DND-41 (cell line): ENCODE data around the gene PLXNA4.

ENCODE experiments used
- ATAC-seq: fragments of 200-7000 bp; cut with Tn5 transposase; 3 replicates; pipeline ENCODE4 v1.9.1; 2021; ENCODE audit warnings: low read depth; ENCODE audit not compliant: insufficient read depth
- DNase-seq: peaks from one replicate; pipeline ENCODE4 v3.0.0-alpha.2; 2020
- H2AFZ ChIP-seq: 2 replicates; pipeline ENCODE4 v1.6.0; 2012; ENCODE audit warnings: low read depth, low read length
- H3K27ac ChIP-seq: 2 replicates; pipeline ENCODE4 v1.5.1; 2012; ENCODE audit warnings: low read length, inconsistent platforms
- H3K27me3 ChIP-seq: fragments of 200-600 bp; sonication (generic); 2 replicates; pipeline ENCODE4 v1.6.0; 2012; ENCODE audit warnings: low read length, mild to moderate bottlenecking, inconsistent platforms; ENCODE audit not compliant: insufficient read depth, poor library complexity
- H3K36me3 ChIP-seq: 2 replicates; pipeline ENCODE4 v1.5.1; 2012; ENCODE audit warnings: low read length, inconsistent platforms; ENCODE audit not compliant: insufficient read depth
- H3K4me1 ChIP-seq: 2 replicates; pipeline ENCODE4 v1.5.1; 2012; ENCODE audit warnings: mild to moderate bottlenecking, low read length; ENCODE audit not compliant: insufficient read depth
- H3K4me2 ChIP-seq: 2 replicates; pipeline ENCODE4 v1.6.0; 2012; ENCODE audit warnings: mild to moderate bottlenecking, moderate library complexity, low read length, inconsistent platforms; ENCODE audit not compliant: insufficient read depth
- H3K4me3 ChIP-seq, 2 experiments: fragments of 200-600 bp in 1 of 2; shearing (Covaris generic) in 1 of 2; 2 replicates each; pipeline ENCODE4 v1.5.1; 2012 to 2016; ENCODE audit warnings: inconsistent platforms in 2 of 2, low read length in 2 of 2, mild to moderate bottlenecking in 2 of 2, low read depth in 1 of 2, moderate library complexity in 1 of 2
- H3K79me2 ChIP-seq: 2 replicates; pipeline ENCODE4 v1.6.0; 2012; ENCODE audit warnings: low read length, inconsistent platforms; ENCODE audit not compliant: insufficient read depth
- H3K9ac ChIP-seq: 2 replicates; pipeline ENCODE4 v1.6.0; 2012; ENCODE audit warnings: low read depth, mild to moderate bottlenecking, inconsistent platforms, low read length, moderate library complexity
- H3K9me3 ChIP-seq: 2 replicates; pipeline ENCODE4 v1.5.1; 2012; ENCODE audit warnings: low read length, moderate library complexity, mild to moderate bottlenecking, inconsistent platforms; ENCODE audit not compliant: insufficient read depth, severe bottlenecking
- H4K20me1 ChIP-seq: 2 replicates; pipeline ENCODE4 v1.6.0; 2012; ENCODE audit warnings: low read length; ENCODE audit not compliant: insufficient read depth
- EZH2 ChIP-seq: IDR thresholded peaks from 3 replicates; pipeline ENCODE4 v1.6.1; 2012; ENCODE audit warnings: borderline replicate concordance, low read depth, mild to moderate bottlenecking, moderate library complexity, low read length, inconsistent platforms; ENCODE audit not compliant: severe bottlenecking
- TF ChIP-seq, protein P1 (sequence below): IDR thresholded peaks from 2 replicates; pipeline ENCODE4 v1.5.1; 2012; ENCODE audit warnings: borderline replicate concordance, low read length, moderate library complexity, mild to moderate bottlenecking; ENCODE audit not compliant: poor library complexity, severe bottlenecking; ENCODE audit errors: extremely low read depth

PLXNA4 gene

DNA sequence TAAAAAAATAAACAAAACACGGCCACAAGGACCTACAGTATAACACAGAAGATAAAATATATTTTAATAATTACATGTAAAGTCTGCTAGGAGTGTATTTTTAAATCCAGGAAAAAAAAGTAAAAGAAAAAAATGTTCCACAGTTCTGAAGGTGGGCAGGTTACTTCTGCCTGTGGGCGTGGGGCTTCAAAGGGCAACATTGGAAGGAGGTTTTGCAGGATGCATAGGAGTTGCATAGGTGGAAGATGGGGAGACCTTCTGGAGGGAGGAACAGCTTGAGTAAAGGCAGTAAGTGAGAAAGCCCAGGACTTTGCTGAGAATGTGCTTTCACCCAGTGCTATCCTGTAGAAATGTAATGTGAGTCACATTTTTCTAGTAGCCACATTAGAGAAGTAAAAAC lies 37.5 kb upstream of the PLXNA4 start:
- no peak overlapping the region for H2AFZ ChIP-seq
- H3K36me3 ChIP-seq: no peaks in the 10 kb centered on the region
- no peak overlapping the region for H3K27ac ChIP-seq
- H3K79me2 ChIP-seq: no peaks in the 10 kb centered on the region
- H3K9me3 ChIP-seq: no peaks in the 10 kb centered on the region
- no peaks in the 10 kb centered on the region for H3K27me3 ChIP-seq
- H3K4me2 ChIP-seq: no peak overlapping the region
- H3K4me3 ChIP-seq: no peak overlapping the region
- H3K9ac ChIP-seq: no peak overlapping the region
- DNase-seq: no peak
- peaks cover 4% of the 10 kb centered on the region for H3K4me1 ChIP-seq
- no peak for TF ChIP-seq EZH2
- TF ChIP-seq, protein P1, sequence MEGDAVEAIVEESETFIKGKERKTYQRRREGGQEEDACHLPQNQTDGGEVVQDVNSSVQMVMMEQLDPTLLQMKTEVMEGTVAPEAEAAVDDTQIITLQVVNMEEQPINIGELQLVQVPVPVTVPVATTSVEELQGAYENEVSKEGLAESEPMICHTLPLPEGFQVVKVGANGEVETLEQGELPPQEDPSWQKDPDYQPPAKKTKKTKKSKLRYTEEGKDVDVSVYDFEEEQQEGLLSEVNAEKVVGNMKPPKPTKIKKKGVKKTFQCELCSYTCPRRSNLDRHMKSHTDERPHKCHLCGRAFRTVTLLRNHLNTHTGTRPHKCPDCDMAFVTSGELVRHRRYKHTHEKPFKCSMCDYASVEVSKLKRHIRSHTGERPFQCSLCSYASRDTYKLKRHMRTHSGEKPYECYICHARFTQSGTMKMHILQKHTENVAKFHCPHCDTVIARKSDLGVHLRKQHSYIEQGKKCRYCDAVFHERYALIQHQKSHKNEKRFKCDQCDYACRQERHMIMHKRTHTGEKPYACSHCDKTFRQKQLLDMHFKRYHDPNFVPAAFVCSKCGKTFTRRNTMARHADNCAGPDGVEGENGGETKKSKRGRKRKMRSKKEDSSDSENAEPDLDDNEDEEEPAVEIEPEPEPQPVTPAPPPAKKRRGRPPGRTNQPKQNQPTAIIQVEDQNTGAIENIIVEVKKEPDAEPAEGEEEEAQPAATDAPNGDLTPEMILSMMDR: no peak
- no peaks in the 10 kb centered on the region for H4K20me1 ChIP-seq
- ATAC-seq: no peak

GRCh38 chr7:132610995-132611394 lies 34.7 kb upstream of the PLXNA4 start:
- TF ChIP-seq, protein P1: no peak
- TF ChIP-seq EZH2: no peak
- Histone ChIP-seq H3K9ac (no peak overlapping the region), H3K79me2 (no peaks in the 10 kb centered on the region), H3K4me1 (peaks cover 4% of the 10 kb centered on the region), H2AFZ (no peak overlapping the region), H3K27me3 (no peaks in the 10 kb centered on the region), H3K4me3 (no peak overlapping the region), H3K4me2 (no peak overlapping the region), H3K9me3 (no peaks in the 10 kb centered on the region), H4K20me1 (no peaks in the 10 kb centered on the region), H3K27ac (no peak overlapping the region), H3K36me3 (no peaks in the 10 kb centered on the region)
- no peak for DNase-seq
- no peak for ATAC-seq

- Histone ChIP-seq H3K27me3 (no peaks in the 10 kb centered on the region), H3K4me3 (no peak overlapping the region)
Observed at GRCh38 chr7:132609906-132610520, 33.7 kb upstream of the PLXNA4 start.

More at GRCh38 chr7:132609906-132610520, 33.7 kb upstream of the PLXNA4 start:
- TF ChIP-seq, protein P1: no peak
- TF ChIP-seq EZH2: no peak
- no peak for DNase-seq
- Histone ChIP-seq H4K20me1 (no peaks in the 10 kb centered on the region), H3K9ac (no peak overlapping the region), H3K27ac (no peak overlapping the region), H3K9me3 (no peaks in the 10 kb centered on the region), H3K79me2 (no peaks in the 10 kb centered on the region), H3K4me2 (no peak overlapping the region), H3K36me3 (no peaks in the 10 kb centered on the region), H3K4me1 (peaks cover 4% of the 10 kb centered on the region), H2AFZ (no peak overlapping the region)
- no peak for ATAC-seq
